ENCODE data around the gene LMTK2.

LMTK2 gene

GRCh38 chr7:98134420-98135228 lies 28.0 kb downstream of the LMTK2 start:
- DNase-seq (ENCODE audit: low spot score), result no peak
- in situ Hi-C loops (cut with MboI; ENCODE audit: low sequenced_read_pairs, unreplicated experiment), result no loop called here
- no peak for TF ChIP-seq CTCF (IDR thresholded peaks at IDR 0.05; ENCODE audit: borderline replicate concordance, control extremely low read depth, extremely low read depth, insufficient read depth, missing control alignments)

GRCh38 chr7:98135984-98136383 lies 29.3 kb downstream of the LMTK2 start:
- TF ChIP-seq CTCF (IDR thresholded peaks at IDR 0.05; ENCODE audit: borderline replicate concordance, control extremely low read depth, extremely low read depth, insufficient read depth, missing control alignments), result no peak
- no peak for DNase-seq (ENCODE audit: low spot score)
- in situ Hi-C loops (cut with MboI; ENCODE audit: low sequenced_read_pairs, unreplicated experiment), result no loop called here

- no peak for DNase-seq (ENCODE audit: low spot score)
- no peak for TF ChIP-seq CTCF (IDR thresholded peaks at IDR 0.05; ENCODE audit: borderline replicate concordance, control extremely low read depth, extremely low read depth, insufficient read depth, missing control alignments)
- in situ Hi-C loops (cut with MboI; ENCODE audit: low sequenced_read_pairs, unreplicated experiment), result no loop called here
Observed at GRCh38 chr7:98136423-98136822, 29.8 kb downstream of the LMTK2 start.

GRCh38 chr7:98137134-98137825 lies 30.6 kb downstream of the LMTK2 start:
- no peak for DNase-seq (ENCODE audit: low spot score)
- in situ Hi-C loops (cut with MboI; ENCODE audit: low sequenced_read_pairs, unreplicated experiment), result no loop called here
- TF ChIP-seq CTCF (IDR thresholded peaks at IDR 0.05; ENCODE audit: borderline replicate concordance, control extremely low read depth, extremely low read depth, insufficient read depth, missing control alignments), result no peak

- DNase-seq (ENCODE audit: low spot score), result peak; percentile 52
- in situ Hi-C loops (cut with MboI; ENCODE audit: low sequenced_read_pairs, unreplicated experiment), result no loop called here
- TF ChIP-seq CTCF (IDR thresholded peaks at IDR 0.05; ENCODE audit: borderline replicate concordance, control extremely low read depth, extremely low read depth, insufficient read depth, missing control alignments), result no peak
Observed at GRCh38 chr7:98137826-98138151, 31.1 kb downstream of the LMTK2 start.

GRCh38 chr7:98138672-98139071 lies 32.0 kb downstream of the LMTK2 start:
- no peak for DNase-seq (ENCODE audit: low spot score)
- in situ Hi-C loops (cut with MboI; ENCODE audit: low sequenced_read_pairs, unreplicated experiment), result no loop called here
- no peak for TF ChIP-seq CTCF (IDR thresholded peaks at IDR 0.05; ENCODE audit: borderline replicate concordance, control extremely low read depth, extremely low read depth, insufficient read depth, missing control alignments)
